Small intestine (tissue), 4 donors: Measurements from ENCODE around the gene CEP41. TPM values are rescaled to one million over a fixed set of nuclear protein-coding genes. Genes with fewer than 3 reads are reported as not detected.

ENCODE experiments used
- polyA plus RNA-seq, 4 donors: library from polyadenylated mRNA; stranded (reverse) in 3 of 4; unstranded in 1 of 4; fragments of 200-250 nt in 3 of 4; fragments of 120-200 nt in 1 of 4; gene quantifications; one replicate each; pipeline versions ENCODE4 v1.2.1 to v1.2.3, GENCODE V29; 2013
- donor health status: healthy with polysubstance abuse.
- donor health status: Bipolar disorder and iron deficiency.
- donor health status: healthy.

CEP41 gene
- polyA plus RNA-seq, 4 donors: 3.0 to 11.8 (median 6.2) TPM; not detected in 1

Other genes with a start within 250 kb of the CEP41 start
- gene TMEM209, start 235.6 kb downstream of the CEP41 start, polyA plus RNA-seq: 10 to 100 TPM in 2 of 4 donors, 1 to 10 TPM in 2; 4.3 to 15.5 (median 9.0) TPM
- gene SSMEM1, start 233.2 kb downstream of the CEP41 start, polyA plus RNA-seq: not detected
- gene CPA2, start 174.2 kb downstream of the CEP41 start, polyA plus RNA-seq: 10 to 100 TPM; 12.9 to 25.4 (median 15.1) TPM
- gene CPA4, start 147.9 kb downstream of the CEP41 start, polyA plus RNA-seq: under 1 TPM in 2 of 4 donors, not detected in 2; 0.09 to 0.21 TPM
- gene CPA5, start 96.2 kb downstream of the CEP41 start, polyA plus RNA-seq: under 1 TPM in 2 of 4 donors, not detected in 2; 0.04 to 0.68 TPM
- 10 to 100 TPM in 2 of 4 donors, 1 to 10 TPM in 1, under 1 TPM in 1; 0.28 to 12.7 (median 8.9) TPM for gene CPA1, start 60.5 kb downstream of the CEP41 start, polyA plus RNA-seq
- 100 to 1,000 TPM in 1 of 4 donors, 10 to 100 TPM in 3; 15.9 to 119 (median 21.1) TPM for gene MEST, start 51.1 kb upstream of the CEP41 start, polyA plus RNA-seq
- gene COPG2, start 227.7 kb upstream of the CEP41 start, polyA plus RNA-seq: 10 to 100 TPM in 2 of 4 donors, 1 to 10 TPM in 2; 5.1 to 17.8 (median 10.7) TPM
- gene TSGA13, start 245.5 kb upstream of the CEP41 start, polyA plus RNA-seq: not detected